ENCODE results near the gene CALN1. TPM values are rescaled to one million over a fixed set of nuclear protein-coding genes. Genes with fewer than 3 reads are reported as not detected.

The CALN1 gene
- total RNA-seq, 5 donors from 2014 or later (not counting 1 experiment from before 2014, with no cell fraction given), result 0.03 to 0.26 (median 0.05) TPM

DNA sequence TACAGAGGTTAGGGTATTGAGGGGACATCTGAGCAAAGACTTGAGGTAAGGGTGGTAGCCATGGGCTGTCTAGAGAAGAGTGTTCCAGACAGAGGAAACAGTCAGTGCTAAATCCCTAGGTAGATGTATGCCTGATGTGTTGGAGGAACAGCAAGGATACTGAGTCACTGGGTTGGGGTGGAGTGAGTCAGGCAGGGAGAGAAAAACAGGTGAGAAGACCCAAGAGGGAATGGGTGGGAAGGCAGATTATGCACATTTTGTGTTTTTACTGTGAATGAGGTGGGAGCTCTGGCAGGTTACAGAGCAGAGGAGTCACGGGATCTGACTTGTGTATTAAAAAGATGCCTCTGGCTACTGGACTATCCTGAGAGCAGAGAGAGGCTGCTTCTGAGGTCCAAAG is 285.0 kb downstream of the CALN1 start:
- peaks cover 21 to 40% (median 27%) of the 10 kb centered on the region in 3 donors for H3K9me3 Mint-ChIP-seq
- ChIA-PET POLR2A (no interaction called here), CTCF (no interaction called here)
- H3K36me3 Mint-ChIP-seq, result no peaks in the 10 kb centered on the region
- H3K27ac ChIP-seq (ENCODE audit: low read length), result no peak overlapping the region
- no peaks in the 10 kb centered on the region for H3K27me3 ChIP-seq (replicated peaks in 1 of 2; ENCODE audit: control insufficient read depth in 2 of 2, extremely low read depth in 1 of 2, insufficient read depth in 2 of 2, low read length in 1 of 2)
- ATAC-seq (replicated peaks in 1 of 4), result no peak
- DNase-seq, result no peak
- no peak overlapping the region for H3K27ac Mint-ChIP-seq
- no peaks in the 10 kb centered on the region for H3K4me1 ChIP-seq (ENCODE audit: control insufficient read depth in 1 of 2, extremely low read depth in 1 of 2, insufficient read depth in 2 of 2, low read length in 2 of 2)
- no peaks in the 10 kb centered on the region for H3K9me3 ChIP-seq
- no peak overlapping the region for H3K4me3 ChIP-seq (ENCODE audit: control insufficient read depth in 1 of 2, extremely low read depth in 1 of 2, low read length in 1 of 2)
- H3K4me3 Mint-ChIP-seq, result no peak overlapping the region
- no peaks in the 10 kb centered on the region for H3K36me3 ChIP-seq (ENCODE audit: control insufficient read depth in 2 of 2, extremely low read depth in 1 of 2, insufficient read depth in 1 of 2, low read length in 1 of 2)
- no peaks in the 10 kb centered on the region for H3K4me1 Mint-ChIP-seq
- no peaks in the 10 kb centered on the region for H3K27me3 Mint-ChIP-seq
- WGBS (ENCODE audit: insufficient coverage), result 63% methylated on average over 1 of the region's 1 CpG

DNA sequence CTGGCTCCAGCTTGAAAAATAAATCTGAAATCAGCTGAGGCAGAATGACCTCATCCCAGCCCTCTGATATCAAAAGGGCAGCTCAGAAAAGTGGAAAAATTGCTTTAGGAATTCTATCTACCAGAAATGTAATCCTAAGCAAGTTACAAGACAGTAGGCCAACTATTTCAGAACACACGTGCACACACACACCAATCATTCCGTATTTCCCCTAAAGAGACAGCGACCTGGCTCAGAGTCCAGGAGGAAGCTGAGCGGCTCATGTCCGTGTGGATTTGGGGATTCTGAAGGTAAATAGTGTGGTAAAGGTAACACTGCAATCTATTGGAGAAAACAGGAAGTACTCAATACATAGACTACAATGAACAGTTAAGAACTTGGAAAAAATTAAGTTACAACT is 288.2 kb downstream of the CALN1 start:
- CTCF ChIA-PET, result no interaction called here
- H3K27me3 Mint-ChIP-seq, result no peaks in the 10 kb centered on the region
- H3K36me3 ChIP-seq (ENCODE audit: control insufficient read depth in 2 of 2, extremely low read depth in 1 of 2, insufficient read depth in 1 of 2, low read length in 1 of 2), result no peaks in the 10 kb centered on the region
- no peak overlapping the region for H3K4me3 ChIP-seq (ENCODE audit: control insufficient read depth in 1 of 2, extremely low read depth in 1 of 2, low read length in 1 of 2)
- H3K9me3 Mint-ChIP-seq, result peaks cover 8 to 32% (median 26%) of the 10 kb centered on the region in 3 donors
- ATAC-seq (replicated peaks in 1 of 4) (no peak), DNase-seq (no peak)
- POLR2A ChIA-PET, result no interaction called here
- H3K27ac Mint-ChIP-seq, result no peak overlapping the region
- no peaks in the 10 kb centered on the region for H3K4me1 Mint-ChIP-seq
- no peak overlapping the region for H3K27ac ChIP-seq (ENCODE audit: low read length)
- no peaks in the 10 kb centered on the region for H3K4me1 ChIP-seq (ENCODE audit: control insufficient read depth in 1 of 2, extremely low read depth in 1 of 2, insufficient read depth in 2 of 2, low read length in 2 of 2)
- H3K4me3 Mint-ChIP-seq, result no peak overlapping the region
- WGBS (ENCODE audit: insufficient coverage), result no CpG with 5 or more reads among the region's 5 CpGs
- no peaks in the 10 kb centered on the region for H3K27me3 ChIP-seq (replicated peaks in 1 of 2; ENCODE audit: control insufficient read depth in 2 of 2, extremely low read depth in 1 of 2, insufficient read depth in 2 of 2, low read length in 1 of 2)
- no peaks in the 10 kb centered on the region for H3K9me3 ChIP-seq
- H3K36me3 Mint-ChIP-seq, result no peaks in the 10 kb centered on the region

DNA sequence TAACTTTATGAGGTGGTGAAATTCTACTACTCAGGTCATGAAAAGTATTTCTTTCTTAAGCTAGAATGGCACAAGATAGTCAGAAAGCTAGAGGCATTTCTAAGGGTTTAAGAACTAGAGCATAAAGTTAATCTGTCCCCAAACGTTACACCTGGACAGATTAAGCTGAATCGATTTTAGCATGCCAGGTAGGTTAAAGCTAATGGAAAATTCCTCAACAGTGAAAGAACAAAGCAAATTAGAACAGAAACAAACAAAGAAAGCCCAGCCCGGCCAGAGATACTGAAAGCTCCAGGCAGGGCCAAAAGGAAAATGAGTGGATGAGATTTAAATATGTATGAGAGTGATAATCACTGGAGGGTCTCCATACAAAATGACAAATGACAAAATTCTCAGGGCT is 293.8 kb downstream of the CALN1 start:
- no peaks in the 10 kb centered on the region for H3K4me1 ChIP-seq (ENCODE audit: control insufficient read depth in 1 of 2, extremely low read depth in 1 of 2, insufficient read depth in 2 of 2, low read length in 2 of 2)
- no peak overlapping the region for H3K4me3 ChIP-seq (ENCODE audit: control insufficient read depth in 1 of 2, extremely low read depth in 1 of 2, low read length in 1 of 2)
- H3K27ac Mint-ChIP-seq, result no peak overlapping the region
- H3K27me3 Mint-ChIP-seq, result no peaks in the 10 kb centered on the region
- H3K9me3 ChIP-seq, result no peaks in the 10 kb centered on the region
- no peak for ATAC-seq (replicated peaks in 1 of 4)
- no peak for DNase-seq
- ChIA-PET POLR2A (no interaction called here), CTCF (no interaction called here)
- no peaks in the 10 kb centered on the region for H3K36me3 Mint-ChIP-seq
- H3K36me3 ChIP-seq (ENCODE audit: control insufficient read depth in 2 of 2, extremely low read depth in 1 of 2, insufficient read depth in 1 of 2, low read length in 1 of 2), result no peaks in the 10 kb centered on the region
- H3K9me3 Mint-ChIP-seq, result peaks cover under 1 to 24% (median 20%) of the 10 kb centered on the region in 3 donors
- H3K27me3 ChIP-seq (replicated peaks in 1 of 2; ENCODE audit: control insufficient read depth in 2 of 2, extremely low read depth in 1 of 2, insufficient read depth in 2 of 2, low read length in 1 of 2), result no peaks in the 10 kb centered on the region
- H3K4me3 Mint-ChIP-seq, result no peak overlapping the region
- H3K4me1 Mint-ChIP-seq, result no peaks in the 10 kb centered on the region
- WGBS (ENCODE audit: insufficient coverage), result no CpG with 5 or more reads among the region's 3 CpGs
- H3K27ac ChIP-seq (ENCODE audit: low read length), result no peak overlapping the region

DNA sequence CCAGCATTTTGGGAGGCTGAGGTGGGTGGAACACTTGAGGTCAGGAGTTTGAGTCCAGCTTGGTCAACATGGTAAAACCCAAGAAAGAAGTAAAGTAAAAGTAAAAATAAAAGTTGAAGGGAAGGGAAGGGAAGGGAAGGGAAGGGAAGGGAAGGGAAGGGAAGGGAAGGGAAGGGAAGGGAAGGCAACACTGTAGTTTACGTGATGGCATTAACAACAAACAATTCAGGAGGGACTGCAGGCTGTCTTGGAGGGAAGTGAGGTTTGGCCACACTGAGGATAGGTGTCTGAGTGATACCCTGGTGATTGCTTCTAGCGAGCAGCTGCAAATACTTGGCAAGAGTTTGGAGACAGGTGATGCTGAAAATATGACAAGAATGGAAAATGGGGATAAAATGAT is 298.0 kb downstream of the CALN1 start:
- Histone ChIP-seq H3K4me3 (ENCODE audit: control insufficient read depth in 1 of 2, extremely low read depth in 1 of 2, low read length in 1 of 2) (no peak overlapping the region), H3K27ac (ENCODE audit: low read length) (no peak overlapping the region), H3K36me3 (ENCODE audit: control insufficient read depth in 2 of 2, extremely low read depth in 1 of 2, insufficient read depth in 1 of 2, low read length in 1 of 2) (no peaks in the 10 kb centered on the region), H3K4me1 (ENCODE audit: control insufficient read depth in 1 of 2, extremely low read depth in 1 of 2, insufficient read depth in 2 of 2, low read length in 2 of 2) (no peaks in the 10 kb centered on the region), H3K9me3 (no peaks in the 10 kb centered on the region), H3K27me3 (replicated peaks in 1 of 2; ENCODE audit: control insufficient read depth in 2 of 2, extremely low read depth in 1 of 2, insufficient read depth in 2 of 2, low read length in 1 of 2) (no peaks in the 10 kb centered on the region)
- Mint-ChIP-seq H3K4me3 (no peak overlapping the region), H3K27me3 (no peaks in the 10 kb centered on the region), H3K4me1 (no peaks in the 10 kb centered on the region), H3K36me3 (no peaks in the 10 kb centered on the region), H3K9me3 (peaks cover 0 to 30% (median 10%) of the 10 kb centered on the region in 3 donors), H3K27ac (no peak overlapping the region)
- WGBS (ENCODE audit: insufficient coverage), result 73% methylated on average over 2 of the region's 2 CpGs
- no peak for DNase-seq
- ChIA-PET POLR2A (no interaction called here), CTCF (no interaction called here)
- no peak for ATAC-seq (replicated peaks in 1 of 4)

GRCh38 chr7:72112992-72113391 is 299.1 kb downstream of the CALN1 start:
- Mint-ChIP-seq H3K36me3 (no peaks in the 10 kb centered on the region), H3K4me1 (no peaks in the 10 kb centered on the region), H3K27me3 (no peaks in the 10 kb centered on the region), H3K27ac (no peak overlapping the region), H3K9me3 (peaks cover 7 to 32% (median 11%) of the 10 kb centered on the region in 3 donors), H3K4me3 (no peak overlapping the region)
- ChIA-PET CTCF (no interaction called here), POLR2A (no interaction called here)
- Histone ChIP-seq H3K27ac (ENCODE audit: low read length) (no peak overlapping the region), H3K27me3 (replicated peaks in 1 of 2; ENCODE audit: control insufficient read depth in 2 of 2, extremely low read depth in 1 of 2, insufficient read depth in 2 of 2, low read length in 1 of 2) (no peaks in the 10 kb centered on the region), H3K36me3 (ENCODE audit: control insufficient read depth in 2 of 2, extremely low read depth in 1 of 2, insufficient read depth in 1 of 2, low read length in 1 of 2) (no peaks in the 10 kb centered on the region), H3K4me3 (ENCODE audit: control insufficient read depth in 1 of 2, extremely low read depth in 1 of 2, low read length in 1 of 2) (no peak overlapping the region), H3K9me3 (no peaks in the 10 kb centered on the region), H3K4me1 (ENCODE audit: control insufficient read depth in 1 of 2, extremely low read depth in 1 of 2, insufficient read depth in 2 of 2, low read length in 2 of 2) (no peaks in the 10 kb centered on the region)
- no peak for DNase-seq
- WGBS (ENCODE audit: insufficient coverage), result 79% methylated on average over 4 of the region's 5 CpGs
- no peak for ATAC-seq (replicated peaks in 1 of 4)

- Mint-ChIP-seq H3K9me3 (peaks cover 11 to 36% (median 13%) of the 10 kb centered on the region in 3 donors), H3K4me3 (no peak overlapping the region), H3K36me3 (no peaks in the 10 kb centered on the region), H3K27ac (no peak overlapping the region), H3K27me3 (no peaks in the 10 kb centered on the region), H3K4me1 (no peaks in the 10 kb centered on the region)
- 75% methylated on average over 2 of the region's 4 CpGs for WGBS (ENCODE audit: insufficient coverage)
- H3K27me3 ChIP-seq (replicated peaks in 1 of 2; ENCODE audit: control insufficient read depth in 2 of 2, extremely low read depth in 1 of 2, insufficient read depth in 2 of 2, low read length in 1 of 2), result no peaks in the 10 kb centered on the region
- ChIA-PET POLR2A (no interaction called here), CTCF (no interaction called here)
- no peaks in the 10 kb centered on the region for H3K36me3 ChIP-seq (ENCODE audit: control insufficient read depth in 2 of 2, extremely low read depth in 1 of 2, insufficient read depth in 1 of 2, low read length in 1 of 2)
- H3K4me1 ChIP-seq (ENCODE audit: control insufficient read depth in 1 of 2, extremely low read depth in 1 of 2, insufficient read depth in 2 of 2, low read length in 2 of 2), result no peaks in the 10 kb centered on the region
- no peak for DNase-seq
- no peaks in the 10 kb centered on the region for H3K9me3 ChIP-seq
- ATAC-seq (replicated peaks in 1 of 4), result no peak
- no peak overlapping the region for H3K27ac ChIP-seq (ENCODE audit: low read length)
- H3K4me3 ChIP-seq (ENCODE audit: control insufficient read depth in 1 of 2, extremely low read depth in 1 of 2, low read length in 1 of 2), result no peak overlapping the region
Observed at GRCh38 chr7:72112530-72112929, 299.6 kb downstream of the CALN1 start.

GRCh38 chr7:72111086-72111485 is 301.1 kb downstream of the CALN1 start:
- H3K4me3 Mint-ChIP-seq, result no peak overlapping the region
- H3K36me3 ChIP-seq (ENCODE audit: control insufficient read depth in 2 of 2, extremely low read depth in 1 of 2, insufficient read depth in 1 of 2, low read length in 1 of 2), result no peaks in the 10 kb centered on the region
- peaks cover 13 to 40% (median 15%) of the 10 kb centered on the region in 3 donors for H3K9me3 Mint-ChIP-seq
- H3K27me3 ChIP-seq (replicated peaks in 1 of 2; ENCODE audit: control insufficient read depth in 2 of 2, extremely low read depth in 1 of 2, insufficient read depth in 2 of 2, low read length in 1 of 2), result no peaks in the 10 kb centered on the region
- no peaks in the 10 kb centered on the region for H3K36me3 Mint-ChIP-seq
- no peaks in the 10 kb centered on the region for H3K9me3 ChIP-seq
- 84% methylated on average over 6 of the region's 8 CpGs for WGBS (ENCODE audit: insufficient coverage)
- ChIA-PET CTCF (no interaction called here), POLR2A (no interaction called here)
- no peaks in the 10 kb centered on the region for H3K4me1 Mint-ChIP-seq
- ATAC-seq (replicated peaks in 1 of 4) (no peak), DNase-seq (no peak)
- no peaks in the 10 kb centered on the region for H3K4me1 ChIP-seq (ENCODE audit: control insufficient read depth in 1 of 2, extremely low read depth in 1 of 2, insufficient read depth in 2 of 2, low read length in 2 of 2)
- H3K4me3 ChIP-seq (ENCODE audit: control insufficient read depth in 1 of 2, extremely low read depth in 1 of 2, low read length in 1 of 2), result no peak overlapping the region
- no peak overlapping the region for H3K27ac Mint-ChIP-seq
- no peaks in the 10 kb centered on the region for H3K27me3 Mint-ChIP-seq
- H3K27ac ChIP-seq (ENCODE audit: low read length), result no peak overlapping the region
